Caki2 (cell line): ENCODE data around the gene TEDC2. TPM values are rescaled to one million over a fixed set of nuclear protein-coding genes. Genes with fewer than 3 reads are reported as not detected.

ENCODE experiments used
- total RNA-seq: library from RNA; depleted of rRNA; stranded (reverse); fragments of >200 nt; shearing (Covaris generic); gene quantifications from 2 replicates; pipeline ENCODE4 v1.2.3, GENCODE V29; 2014; ENCODE audit warnings: low replicate concordance; rRNA removed

TEDC2 gene
- total RNA-seq, 1 experiment from 2014 or later = 39.9 TPM

Other genes with a start within 250 kb of the TEDC2 start
- 0.12 and 1.1 TPM in 2 replicates for gene BRICD5, start 249.2 kb upstream of the TEDC2 start, total RNA-seq
- 59.6 and 78.5 TPM in 2 replicates for gene PGP, start 245.3 kb upstream of the TEDC2 start, total RNA-seq
- gene E4F1, start 236.5 kb upstream of the TEDC2 start, total RNA-seq = 45.6 and 67.7 TPM in 2 replicates
- gene DNASE1L2, start 223.7 kb upstream of the TEDC2 start, total RNA-seq = 0.98 TPM in 1 of 2 replicates, not detected in the other
- 120 and 165 TPM in 2 replicates for gene ECI1, start 208.5 kb upstream of the TEDC2 start, total RNA-seq
- 151 and 155 TPM in 2 replicates for gene RNPS1, start 192.0 kb upstream of the TEDC2 start, total RNA-seq
- gene ABCA3, start 119.4 kb upstream of the TEDC2 start, total RNA-seq = 18.0 and 22.4 TPM in 2 replicates
- gene CCNF, start 30.7 kb upstream of the TEDC2 start, total RNA-seq = 36.9 and 40.3 TPM in 2 replicates
- gene NTN3, start 11.2 kb downstream of the TEDC2 start, total RNA-seq = not detected in 2 replicates
- 6.2 and 9.5 TPM in 2 replicates for gene TBC1D24, start 15.0 kb downstream of the TEDC2 start, total RNA-seq
- 18.4 and 27.8 TPM in 2 replicates for gene ATP6V0C, start 53.8 kb downstream of the TEDC2 start, total RNA-seq
- 100 and 138 TPM in 2 replicates for gene AMDHD2, start 60.3 kb downstream of the TEDC2 start, total RNA-seq
- not detected in 2 replicates for gene CEMP1, start 71.3 kb downstream of the TEDC2 start, total RNA-seq
- gene PDPK1, start 77.9 kb downstream of the TEDC2 start, total RNA-seq = 10.1 and 14.7 TPM in 2 replicates
- 67.5 and 85.6 TPM in 2 replicates for gene KCTD5, start 222.4 kb downstream of the TEDC2 start, total RNA-seq